TTC549 (cell line): Measurements from ENCODE around the gene PRKAR1B.

ENCODE experiments used
- FAIRE-seq: peaks from 2 replicates; lab custom pipeline; 2012; peaks lifted over from hg19 to GRCh38; lab: Jason Lieb, UNC

The PRKAR1B gene

DNA sequence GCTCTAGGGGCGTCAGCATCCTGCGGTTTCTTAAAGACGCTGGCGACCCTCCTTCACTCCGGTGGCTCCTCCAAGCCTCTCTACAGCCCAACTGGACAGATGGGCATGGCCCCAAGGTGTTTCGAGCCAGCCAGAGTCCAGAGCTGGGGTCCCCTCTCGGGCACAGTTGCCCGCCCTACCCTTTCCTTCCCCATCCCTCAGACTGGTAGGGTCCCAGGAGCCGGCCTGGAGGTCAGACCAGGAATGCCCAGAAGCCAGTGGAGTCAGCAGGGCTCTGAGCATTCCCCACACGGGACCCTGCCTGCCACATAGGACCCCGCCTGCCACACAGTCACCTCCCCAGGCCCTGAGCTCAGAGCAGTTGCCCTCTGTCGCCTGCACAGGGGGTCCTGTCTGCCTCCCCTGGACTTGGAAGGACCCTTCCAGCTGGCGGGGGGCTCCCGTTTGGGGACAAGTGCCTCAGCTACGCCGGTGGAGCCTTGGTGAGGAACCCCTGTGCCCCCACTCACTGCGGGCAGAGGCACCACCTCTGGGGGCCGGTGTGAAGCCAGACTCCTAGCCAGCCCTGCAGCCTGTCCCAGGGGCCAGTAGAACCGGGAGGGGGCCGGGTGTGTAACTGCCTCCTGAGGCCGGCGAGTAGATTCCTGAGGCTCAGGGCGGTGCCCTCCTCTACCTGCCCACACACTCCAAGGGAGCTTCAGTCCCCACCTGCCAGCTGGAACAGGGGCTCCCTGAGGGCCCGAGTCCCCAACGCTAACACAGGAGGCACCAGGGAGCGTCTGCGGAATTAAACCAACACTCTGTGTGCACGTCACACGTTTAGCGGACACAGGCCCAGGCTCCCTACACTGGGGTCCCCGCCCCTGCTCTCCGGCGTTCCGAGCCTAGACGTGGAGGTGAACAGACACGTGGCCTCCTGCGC is 188.1 kb downstream of the PRKAR1B start:
- FAIRE-seq = no peak

DNA sequence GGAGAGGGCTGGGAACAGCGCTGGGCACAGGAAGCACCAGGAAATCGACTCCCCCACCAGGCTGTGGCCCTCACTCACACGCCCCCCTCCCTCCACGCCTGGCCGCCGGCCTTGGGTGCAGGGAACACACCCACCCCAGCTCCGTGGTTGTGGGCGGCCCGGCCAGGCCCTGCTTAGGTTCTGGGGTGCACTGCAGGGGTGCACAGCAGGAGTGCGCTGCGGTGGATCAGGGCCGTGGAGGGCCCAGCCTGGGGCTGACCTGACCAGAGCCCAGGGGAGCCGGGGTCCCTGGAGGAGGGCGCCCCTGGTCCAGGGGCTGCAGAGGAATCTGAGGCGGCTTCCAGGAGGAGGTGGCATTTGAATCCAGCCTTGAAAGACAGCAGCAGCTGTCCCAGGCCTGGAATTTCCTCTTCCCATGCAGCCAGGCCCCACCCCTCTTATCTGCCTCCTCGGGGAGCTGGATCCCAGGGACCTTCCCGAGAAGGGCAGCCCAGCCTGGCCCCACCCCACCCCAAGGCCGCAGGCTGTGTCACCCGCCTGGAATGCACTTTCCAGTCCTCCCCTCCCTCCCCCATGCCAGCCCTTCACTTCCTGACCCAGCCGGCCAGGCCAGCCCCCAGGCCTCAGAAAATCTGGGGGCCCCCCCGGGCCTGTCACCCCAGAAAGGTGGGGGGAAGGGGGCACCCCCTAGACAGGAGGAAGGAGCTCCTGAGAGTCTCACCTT is 189.0 kb downstream of the PRKAR1B start:
- no peak for FAIRE-seq

DNA sequence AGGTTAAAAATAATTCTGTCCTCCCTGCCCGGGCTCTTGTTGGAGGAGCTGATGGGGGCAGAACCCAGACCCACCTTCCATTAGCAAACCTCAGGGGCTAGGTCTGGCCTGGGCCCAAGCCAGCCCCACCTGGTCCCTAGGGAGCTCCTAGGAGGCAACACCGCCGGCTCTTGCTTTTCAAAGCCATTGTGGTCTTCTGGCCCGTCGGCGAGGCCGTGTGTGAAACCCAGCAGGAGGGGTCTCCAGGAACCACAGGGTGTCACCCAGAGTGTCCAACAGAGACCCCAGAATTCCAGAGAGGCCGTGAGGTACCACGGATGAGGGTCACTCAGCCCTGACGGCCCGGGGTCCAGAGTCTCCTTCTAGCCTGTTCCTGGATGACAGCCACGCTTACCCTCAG is 190.8 kb downstream of the PRKAR1B start:
- no peak for FAIRE-seq

DNA sequence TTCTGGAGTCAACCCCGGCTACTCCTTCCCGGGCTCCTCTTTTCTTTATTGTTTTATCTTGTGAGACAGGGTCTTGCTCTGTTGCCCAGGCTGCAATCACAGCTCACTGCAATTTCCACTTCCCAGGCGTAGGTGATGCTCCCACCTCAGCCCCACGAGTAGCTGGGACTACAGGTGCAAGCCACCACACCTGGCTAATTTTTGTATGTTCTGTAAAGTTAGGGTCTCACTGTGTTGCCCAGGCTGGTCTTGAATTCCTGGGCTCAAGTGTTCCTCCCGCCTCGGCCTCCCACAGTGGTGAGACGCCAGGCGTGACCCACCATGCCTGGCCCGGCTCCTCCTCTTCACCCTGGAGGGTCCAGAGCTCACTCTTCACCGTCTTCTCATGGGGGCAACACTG is 192.1 kb downstream of the PRKAR1B start:
- FAIRE-seq = no peak

DNA sequence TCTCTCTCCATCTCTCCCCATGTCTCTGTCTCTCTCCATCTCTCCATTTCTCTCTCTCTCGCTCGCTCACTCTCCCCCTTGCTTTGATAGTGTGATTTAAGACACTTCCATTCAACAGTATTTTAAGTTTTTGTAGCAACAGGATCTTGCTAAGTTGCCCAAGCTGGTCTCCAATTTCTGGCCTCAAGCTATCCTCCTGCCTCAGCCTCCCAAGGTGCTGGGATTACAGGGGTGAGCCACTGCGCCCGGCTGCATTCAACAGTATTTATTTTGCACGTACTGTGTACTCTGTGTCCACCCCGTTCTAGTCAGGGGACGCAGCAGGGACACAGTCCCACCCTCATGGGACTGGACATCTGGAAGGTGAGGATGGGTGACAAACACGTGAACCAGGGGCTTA is 193.0 kb downstream of the PRKAR1B start:
- no peak for FAIRE-seq

DNA sequence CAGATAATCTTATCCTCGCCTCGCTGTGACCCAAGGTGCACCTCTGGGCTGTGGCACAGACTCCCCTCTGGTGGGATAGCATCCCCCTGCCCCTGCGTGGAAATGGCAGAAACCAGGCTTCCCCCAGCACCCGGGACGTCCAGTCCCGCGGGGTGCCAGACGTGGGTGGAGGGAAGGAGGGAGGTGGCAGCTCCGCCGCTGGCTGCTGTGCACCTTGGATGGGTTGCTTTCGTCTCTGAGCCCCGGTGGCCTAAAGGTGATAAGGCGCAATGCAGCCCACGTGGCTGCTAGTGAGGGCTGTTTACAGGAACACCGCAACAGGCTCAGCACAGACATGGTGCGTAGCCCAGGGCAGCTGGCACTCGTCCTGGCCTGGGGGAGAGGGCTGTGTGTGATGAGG is 193.8 kb downstream of the PRKAR1B start:
- no peak for FAIRE-seq

DNA sequence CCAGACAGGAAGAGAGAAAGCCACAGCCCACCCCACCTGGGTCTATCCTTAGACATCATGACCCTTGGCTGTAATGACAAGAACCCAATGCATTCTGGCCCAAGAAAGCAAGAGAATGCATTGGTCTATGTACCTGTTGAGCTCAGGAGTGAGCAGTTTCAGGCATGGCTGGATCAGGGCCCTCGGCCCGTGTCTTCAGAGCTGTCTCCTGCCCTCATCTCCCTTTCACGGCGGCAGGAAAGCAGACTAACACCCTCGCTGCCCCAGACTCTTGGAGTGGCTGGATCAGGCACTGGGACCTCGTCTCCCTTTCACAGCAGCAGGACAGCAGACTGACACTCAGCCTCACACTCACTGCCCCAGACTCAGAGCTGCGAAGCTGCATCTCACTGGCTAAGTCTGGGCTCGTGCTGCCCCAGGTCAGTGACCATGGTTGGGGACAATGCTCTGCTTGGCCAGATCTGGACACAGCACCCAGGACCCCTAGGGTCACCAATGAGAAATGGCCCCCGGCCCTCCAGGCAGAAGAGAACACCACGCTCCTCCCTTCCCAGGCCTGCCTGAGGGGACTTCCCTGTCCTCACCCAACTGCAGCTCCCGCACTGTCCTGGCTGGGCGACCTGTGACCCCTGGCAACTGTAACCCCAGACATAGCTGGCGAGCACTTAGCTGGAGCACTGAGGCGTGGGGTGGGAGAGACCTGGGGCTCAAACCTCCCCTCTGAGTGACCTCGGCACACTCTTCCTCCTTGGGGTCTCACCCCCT is 194.5 kb downstream of the PRKAR1B start:
- FAIRE-seq = no peak

DNA sequence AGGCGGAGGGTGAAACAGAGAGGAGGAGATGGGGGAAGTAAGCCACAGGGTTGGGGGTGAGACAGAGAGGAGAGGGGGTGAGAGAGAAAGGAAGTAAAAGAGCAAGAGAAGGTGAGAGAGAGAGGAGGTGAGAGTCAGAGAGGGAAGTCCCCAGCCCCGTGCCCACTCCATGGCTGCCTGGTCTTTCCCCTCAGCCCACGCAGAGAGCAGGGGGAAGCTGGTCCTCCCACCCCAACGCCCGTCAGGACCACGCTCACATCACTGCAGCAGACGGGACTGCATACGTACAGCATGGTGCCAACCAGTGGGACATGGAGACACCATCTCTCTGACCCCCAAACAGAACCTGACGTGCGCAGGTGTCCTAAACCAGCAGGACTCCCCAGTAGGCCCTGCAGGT is 195.3 kb downstream of the PRKAR1B start:
- no peak for FAIRE-seq

DNA sequence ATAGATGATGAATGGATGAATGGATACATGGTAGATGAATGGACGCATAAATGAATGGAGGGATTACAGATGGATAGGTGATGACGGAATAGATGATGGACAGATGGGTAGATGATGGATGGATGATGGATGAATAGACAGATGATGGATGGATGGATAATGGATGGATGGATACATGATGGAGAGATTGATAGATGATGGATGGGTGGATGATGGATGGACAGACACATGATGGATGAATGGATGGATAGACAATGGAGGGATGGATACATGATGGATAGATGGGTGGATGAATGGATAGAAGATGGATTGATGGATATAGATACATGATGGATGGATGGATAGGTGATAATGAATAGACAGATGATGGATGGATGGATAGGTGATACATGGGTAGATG is 198.6 kb downstream of the PRKAR1B start:
- no peak for FAIRE-seq

DNA sequence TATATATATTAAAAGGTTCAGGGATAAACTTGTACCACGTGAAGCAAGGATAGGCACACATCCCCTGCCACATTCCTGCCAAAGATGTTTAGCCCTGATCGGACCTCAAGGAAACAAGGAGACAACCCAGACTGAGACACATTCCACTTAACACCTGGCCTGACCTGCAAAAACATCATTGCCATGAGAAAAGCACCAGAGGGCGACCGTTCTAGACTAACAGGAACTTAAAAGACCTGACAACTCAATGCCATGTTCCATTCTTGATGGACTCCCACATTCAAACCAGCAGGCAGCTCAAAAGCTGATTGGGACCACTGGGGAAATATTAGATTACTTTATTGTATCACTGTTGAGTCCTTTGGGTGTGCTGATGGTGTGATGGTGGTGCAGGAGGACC is 199.4 kb downstream of the PRKAR1B start:
- no peak for FAIRE-seq

DNA sequence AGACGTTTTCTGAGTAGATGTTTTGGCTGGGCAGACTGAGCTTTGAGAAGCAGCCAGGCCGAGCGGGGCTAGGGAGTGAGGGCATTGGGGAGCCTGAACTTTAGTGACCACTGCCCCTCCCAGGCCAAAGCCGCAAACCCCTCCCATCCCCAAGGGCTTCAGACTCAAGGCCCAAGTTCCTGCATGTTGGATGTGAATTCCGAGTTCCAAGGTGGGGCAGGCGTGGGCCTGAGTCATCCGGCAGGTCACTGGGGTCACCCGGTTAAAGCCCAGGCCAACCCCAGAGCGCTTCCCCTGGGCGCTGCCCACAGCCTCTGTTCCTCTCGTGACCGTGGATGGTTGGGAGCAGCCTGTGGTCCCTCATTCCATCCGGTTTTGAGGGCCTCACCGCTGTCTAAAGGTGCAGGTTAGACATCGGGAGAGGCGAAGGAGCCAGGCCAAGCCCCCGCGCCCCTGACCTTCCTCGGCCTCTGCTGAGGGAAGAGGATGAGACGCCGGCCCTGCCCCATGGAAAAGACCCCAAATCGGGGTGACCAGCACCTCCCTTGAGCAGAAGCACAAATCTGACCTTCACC is 200.5 kb downstream of the PRKAR1B start:
- FAIRE-seq = no peak

DNA sequence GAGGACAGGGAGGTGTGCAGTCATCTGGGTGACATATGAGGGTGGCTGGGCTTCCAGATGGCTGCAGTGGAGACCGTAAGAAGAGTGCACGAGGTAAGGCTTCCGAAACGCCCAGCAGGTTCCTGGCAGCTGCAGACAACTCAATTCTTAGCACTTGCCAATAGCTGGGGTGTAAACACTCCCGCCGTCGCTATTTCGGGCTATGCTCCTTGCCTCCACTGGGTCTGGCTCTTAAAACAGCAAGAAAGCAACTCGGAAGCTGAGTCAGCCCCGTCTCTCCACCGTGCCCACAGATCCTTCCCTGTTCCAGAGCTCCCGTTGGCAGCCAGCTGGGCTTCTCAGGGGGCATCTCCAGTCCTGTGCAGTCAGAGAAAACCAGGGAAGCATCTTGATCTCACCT is 201.3 kb downstream of the PRKAR1B start:
- FAIRE-seq = no peak

DNA sequence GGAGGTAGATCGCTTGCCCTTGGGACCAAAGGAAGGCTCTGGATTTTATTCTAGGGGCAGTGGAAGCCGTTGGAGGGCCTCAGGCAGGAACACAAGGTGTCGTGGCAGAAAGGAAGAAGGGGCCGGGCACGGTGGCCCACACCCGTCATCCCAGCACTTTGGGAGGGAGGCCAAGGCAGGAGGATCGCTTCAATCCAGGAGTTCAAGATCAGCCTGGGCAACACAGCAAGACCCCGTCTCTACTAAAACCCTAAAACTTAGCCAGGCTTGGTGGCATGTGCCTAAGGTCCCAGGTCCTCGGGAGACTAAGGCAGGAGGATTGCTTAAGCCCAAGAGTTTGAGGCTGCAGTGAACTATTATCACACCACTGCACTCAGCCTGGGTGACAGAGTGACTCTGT is 202.3 kb downstream of the PRKAR1B start:
- no peak for FAIRE-seq

DNA sequence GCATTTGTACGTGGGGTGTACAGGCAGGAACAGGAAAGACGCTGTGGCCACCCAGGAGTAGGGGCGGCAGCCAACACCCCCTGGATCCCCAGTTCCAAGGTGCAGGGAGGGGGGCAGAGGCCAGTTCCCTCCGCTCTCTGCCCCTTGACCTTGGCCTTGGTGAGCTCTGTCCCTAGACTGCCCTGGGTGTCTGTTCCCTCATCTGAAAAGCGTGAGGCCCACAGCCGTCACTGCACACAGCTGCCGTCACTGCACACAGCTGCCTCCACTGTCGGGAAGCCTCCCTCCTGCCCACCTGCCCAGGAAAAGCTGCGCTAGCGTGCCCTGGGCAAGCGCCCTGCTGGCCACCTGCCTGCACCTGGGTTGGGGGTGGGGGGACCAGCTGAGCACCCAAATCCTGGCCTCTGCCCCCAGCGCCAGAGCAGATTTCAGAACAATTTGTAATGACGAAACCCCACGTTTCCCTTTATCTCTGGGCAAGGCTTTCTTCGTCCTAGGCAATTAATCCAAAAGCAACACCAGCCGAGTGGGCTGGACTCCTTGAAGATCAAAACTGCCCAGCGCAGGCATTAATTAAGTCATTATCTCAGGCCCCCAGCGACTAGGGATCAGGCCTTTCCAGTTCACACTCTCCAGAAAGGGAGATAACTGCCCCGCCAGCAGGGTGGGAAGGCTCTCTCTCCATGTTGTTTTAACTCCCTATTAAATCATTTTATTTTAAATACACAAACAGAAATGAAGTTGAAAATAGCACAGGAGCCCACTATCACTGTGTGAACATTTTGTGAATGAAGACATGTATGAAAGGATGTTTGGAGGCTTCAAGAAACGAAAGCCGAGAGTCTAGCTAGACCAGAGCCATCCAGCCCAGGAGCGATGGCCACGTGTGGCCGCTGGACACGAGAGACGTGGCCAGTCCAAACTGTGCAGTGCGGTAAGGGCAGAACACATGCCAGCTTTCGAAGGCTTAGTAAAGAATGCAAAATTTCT is 203.4 kb downstream of the PRKAR1B start:
- no peak for FAIRE-seq

DNA sequence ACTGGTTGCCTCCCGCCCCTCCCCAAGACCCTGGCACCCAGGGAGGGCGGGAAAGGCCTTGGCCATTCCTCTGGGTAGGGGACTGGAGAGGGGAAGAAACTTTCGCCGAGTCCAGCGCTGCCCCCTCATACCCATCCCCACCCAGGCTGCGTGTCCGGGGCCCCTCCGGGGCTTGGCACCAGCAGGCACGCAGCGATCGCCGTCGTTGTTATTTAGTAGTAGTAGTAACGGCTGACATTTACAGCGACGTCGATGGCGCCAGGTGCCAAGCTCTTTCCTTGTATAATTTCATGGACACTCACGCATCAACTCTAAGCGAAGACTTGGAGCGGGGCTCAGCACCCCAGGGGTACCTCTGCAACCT is 204.1 kb downstream of the PRKAR1B start:
- FAIRE-seq = no peak

DNA sequence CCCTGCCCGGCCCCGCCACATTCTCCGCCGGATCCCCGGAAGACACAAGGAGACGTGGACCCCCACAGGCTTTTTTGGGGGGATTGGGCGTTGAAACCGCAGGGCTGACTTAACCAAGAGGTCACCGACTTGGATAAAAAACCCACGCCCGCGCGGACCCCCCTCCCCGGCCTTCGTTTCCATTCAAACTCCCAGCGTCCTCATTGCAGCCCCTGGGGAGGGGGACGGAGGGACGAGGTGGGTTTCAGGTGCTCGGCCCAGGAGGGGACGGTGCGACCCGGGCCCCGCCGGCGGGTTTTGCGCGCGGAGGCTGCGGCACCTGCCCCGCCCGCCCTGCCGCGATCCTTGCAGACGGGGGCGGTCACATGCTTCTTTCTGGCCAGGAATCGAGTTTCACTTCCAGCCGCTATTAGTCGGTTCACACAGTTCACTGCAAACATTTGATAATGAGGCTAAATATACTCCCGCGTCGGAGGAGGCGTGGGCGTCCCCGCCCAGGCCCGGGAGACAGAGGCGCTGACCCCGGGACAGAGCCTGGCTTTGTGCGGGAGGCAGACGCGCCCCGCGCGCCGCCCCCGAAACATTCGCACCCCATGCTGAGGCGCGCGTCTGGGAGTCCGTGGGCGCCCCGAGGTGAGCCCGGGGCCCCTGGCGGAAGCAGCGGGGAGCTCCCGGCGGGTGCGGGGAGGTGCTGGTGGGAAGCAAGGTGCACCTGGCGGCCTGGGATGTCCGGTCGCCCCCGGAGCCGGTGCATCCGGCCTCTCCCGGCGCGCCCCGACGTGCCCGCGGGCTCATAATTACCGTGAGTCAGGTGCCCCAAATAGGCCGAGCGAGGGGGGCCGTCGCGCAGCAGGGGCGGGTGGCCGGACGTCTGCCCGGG is 204.8 kb downstream of the PRKAR1B start:
- no peak for FAIRE-seq

DNA sequence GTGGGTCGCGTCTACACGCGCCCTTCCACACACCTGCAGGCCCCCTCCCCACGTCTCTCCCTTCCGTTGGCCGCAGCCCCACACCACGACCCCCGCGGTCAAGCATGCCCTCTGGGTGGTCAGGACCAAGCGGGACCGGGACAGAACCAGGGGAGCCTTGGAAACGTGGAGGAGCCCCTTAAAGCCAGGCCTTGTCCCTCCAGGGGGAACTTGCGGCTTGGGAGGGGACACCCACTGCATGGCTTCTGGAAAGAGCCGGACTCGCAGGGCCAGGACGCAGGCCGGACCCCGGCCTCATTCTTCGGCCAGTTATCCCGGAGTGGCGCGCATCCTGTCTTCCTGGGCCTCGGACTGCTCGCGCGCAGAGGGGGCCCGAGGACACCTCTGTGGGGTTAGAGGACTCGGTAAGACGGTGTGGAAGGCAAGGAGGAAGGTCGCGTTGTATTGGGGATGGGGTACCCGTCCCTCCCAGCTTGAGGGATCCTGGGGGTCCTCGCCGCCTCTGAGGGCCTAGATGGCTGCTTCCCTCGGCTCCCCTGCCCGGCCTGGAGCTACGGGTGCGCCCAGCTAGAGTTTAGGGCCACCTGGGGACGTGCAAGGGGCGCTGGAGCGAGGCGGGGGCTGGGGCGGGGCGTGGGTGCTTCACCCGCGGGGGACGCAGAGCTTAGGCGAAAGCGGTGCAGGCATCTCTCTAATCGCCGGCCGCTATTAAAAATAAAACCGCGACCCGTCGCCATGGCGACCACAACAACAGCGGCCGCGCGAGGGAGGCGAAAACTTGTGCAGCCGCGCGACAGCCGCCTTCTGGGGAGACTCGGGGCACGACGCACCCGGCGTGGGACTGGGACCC is 205.6 kb downstream of the PRKAR1B start:
- FAIRE-seq = no peak

DNA sequence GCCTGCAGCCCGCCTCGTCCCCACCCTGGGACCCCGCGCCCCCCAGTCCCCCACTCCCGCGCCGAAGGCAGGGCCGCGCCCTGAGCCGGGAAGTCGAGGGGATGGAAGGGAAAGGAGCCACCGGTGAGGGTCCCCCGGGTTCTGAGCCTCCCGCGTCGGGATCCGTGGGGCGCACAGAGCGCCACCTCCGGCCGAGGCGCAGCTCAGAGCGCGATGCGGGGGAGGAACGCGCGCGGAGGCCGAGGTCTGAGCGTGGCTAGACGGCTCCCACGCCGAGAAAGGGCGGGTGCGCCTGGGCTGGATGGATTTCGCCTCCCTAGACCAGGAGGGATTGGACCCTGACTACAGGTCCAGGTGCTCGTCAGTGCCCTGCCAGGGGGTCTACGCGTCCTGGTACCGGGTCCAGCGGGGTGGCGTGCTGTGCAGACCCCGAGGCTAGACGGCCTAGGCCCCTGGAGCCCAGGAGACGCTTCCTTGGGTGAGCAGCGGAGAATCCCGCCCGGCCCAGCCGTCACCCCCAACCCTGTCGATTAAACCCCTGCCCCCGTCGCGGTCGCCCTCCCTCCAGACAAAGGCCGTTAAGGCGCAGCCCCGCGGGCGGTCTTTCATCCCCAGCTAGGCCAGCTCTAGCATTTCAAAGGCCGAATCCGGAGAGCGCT is 206.4 kb downstream of the PRKAR1B start:
- FAIRE-seq = no peak
